Spleen (tissue), 11 donors: Measurements from ENCODE around the gene DHRSX. TPM values are rescaled to one million over a fixed set of nuclear protein-coding genes. Genes with fewer than 3 reads are reported as not detected.
"Not testable (repeated sequence)": the region's sequence is repeated elsewhere in the genome, so short reads cannot be mapped to it uniquely, and the experiment has no call there.

Experiments used
- DNase-seq: peaks from one replicate; pipeline ENCODE4 v3.0.0-alpha.2; 2020
- H3K27ac ChIP-seq, 8 donors: fragments of 200-600 bp; sonication (generic) in 7 of 8; 1 replicate in 4 of 8; 2 replicates in 4 of 8; pipeline versions ENCODE4 v1.5.0 to v1.8.0; 2016 to 2021; ENCODE audit warnings: inconsistent platforms in 4 of 8, mild to moderate bottlenecking in 4 of 8, moderate library complexity in 1 of 8
- H3K27me3 ChIP-seq, 7 donors: fragments of 200-600 bp; sonication (generic) in 6 of 7; replicated peaks in 1 of 7; 1 replicate in 4 of 7; 2 replicates in 3 of 7; pipeline versions ENCODE4 v1.5.0 to v1.8.0; 2016 to 2021; ENCODE audit warnings: inconsistent platforms in 3 of 7, mild to moderate bottlenecking in 1 of 7
- H3K36me3 ChIP-seq, 6 donors: fragments of 200-600 bp; sonication (generic) in 5 of 6; 1 replicate in 4 of 6; 2 replicates in 2 of 6; pipeline versions ENCODE4 v1.5.0 to v1.8.0; 2016 to 2021; ENCODE audit warnings: inconsistent platforms in 2 of 6
- H3K4me1 ChIP-seq, 6 donors: fragments of 200-600 bp; sonication (generic) in 5 of 6; 1 replicate in 3 of 6; 2 replicates in 3 of 6; pipeline versions ENCODE4 v1.5.0 to v1.8.0; 2016 to 2021; ENCODE audit warnings: inconsistent platforms in 3 of 6
- H3K4me3 ChIP-seq, 8 donors: fragments of 200-600 bp; sonication (generic) in 7 of 8; 1 replicate in 4 of 8; 2 replicates in 4 of 8; pipeline versions ENCODE4 v1.5.0 to v1.8.0; 2016 to 2021; ENCODE audit warnings: inconsistent platforms in 4 of 8, mild to moderate bottlenecking in 4 of 8, moderate library complexity in 2 of 8
- H3K9me3 ChIP-seq, 8 donors: fragments of 200-600 bp; sonication (generic) in 7 of 8; 1 replicate in 4 of 8; 2 replicates in 4 of 8; pipeline versions ENCODE4 v1.5.0 to v1.8.0; 2016 to 2021; ENCODE audit warnings: inconsistent platforms in 4 of 8
- POLR2A ChIP-seq, 3 donors: fragments of 450-650 bp; IDR thresholded peaks; one replicate each; pipeline ENCODE4 v1.5.1; 2017; ENCODE audit warnings: antibody characterized with exemption in 3 of 3, mild to moderate bottlenecking in 1 of 3
- POLR2AphosphoS5 ChIP-seq, 3 donors: sonication (generic); formaldehyde crosslinking; IDR thresholded peaks; one replicate each; pipeline ENCODE4 v1.5.1; 2017; ENCODE audit warnings: antibody characterized with exemption in 3 of 3
- WGBS, 5 donors: extraction: QIAGEN DNeasy Blood & Tissue Kit in 3 of 5; methylation state at CpG; one replicate each; pipeline versions ENCODE4 v1.1.5 to v1.1.7; 2013 to 2018; 5-methylcytosine and 5-hydroxymethylcytosine counted together
- intact Hi-C: fragments of 100-400 bp; cut with DNase I; formaldehyde crosslinking; loops from one replicate; pipeline ENCODE4 v1.15.0; 2023; ENCODE audit warnings: low total_unique reads
- polyA plus RNA-seq, 3 donors: library from polyadenylated mRNA; stranded (reverse); fragments of 200-250 nt; gene quantifications; one replicate each; pipeline ENCODE4 v1.2.1, GENCODE V29; 2013
- total RNA-seq, 7 donors: library from RNA; depleted of rRNA in 3 of 7; stranded (reverse); fragments of >200 nt in 3 of 7; fragmentation: NEBNext Ultra II Directional in 4 of 7; extraction: Animal tissue kit (Norgen Biotek cat#: 25700) in 4 of 7; gene quantifications; one replicate each; pipeline versions ENCODE4 v1.1.0 to v1.2.1, GENCODE V29; 2016 to 2021
- TF ChIP-seq, protein P1 (sequence below), 11 experiments: fragments of 200-600 bp in 7 of 11; fragments of 450-650 bp in 4 of 11; sonication (generic) in 4 of 11; IDR thresholded peaks in 8 of 11; conservative IDR thresholded peaks in 3 of 11; 1 replicate in 7 of 11; 2 replicates in 4 of 11; pipeline versions ENCODE4 v1.4.0 to v1.8.0; 2016 to 2021; ENCODE audit warnings: antibody characterized with exemption in 11 of 11, inconsistent platforms in 4 of 11, mild to moderate bottlenecking in 1 of 11
- donor health status: healthy with polysubstance abuse.
- donor health status: DM: no; HTN: no; CAD: no; lungs with moderate emphysema.
- donor health status: DM: no; HTN: no; CAD: no.
- donor health status: Bipolar disorder and iron deficiency.
- donor health status: healthy.
- donor health status: DM: no; HTN: no; CAD: no.
- donor health status: DM: yes; HTN: yes; CAD: no.

Gene DHRSX
- total and polyA plus RNA-seq, 10 donors, result 5.5 to 29.6 (median 23.2) TPM

DNA sequence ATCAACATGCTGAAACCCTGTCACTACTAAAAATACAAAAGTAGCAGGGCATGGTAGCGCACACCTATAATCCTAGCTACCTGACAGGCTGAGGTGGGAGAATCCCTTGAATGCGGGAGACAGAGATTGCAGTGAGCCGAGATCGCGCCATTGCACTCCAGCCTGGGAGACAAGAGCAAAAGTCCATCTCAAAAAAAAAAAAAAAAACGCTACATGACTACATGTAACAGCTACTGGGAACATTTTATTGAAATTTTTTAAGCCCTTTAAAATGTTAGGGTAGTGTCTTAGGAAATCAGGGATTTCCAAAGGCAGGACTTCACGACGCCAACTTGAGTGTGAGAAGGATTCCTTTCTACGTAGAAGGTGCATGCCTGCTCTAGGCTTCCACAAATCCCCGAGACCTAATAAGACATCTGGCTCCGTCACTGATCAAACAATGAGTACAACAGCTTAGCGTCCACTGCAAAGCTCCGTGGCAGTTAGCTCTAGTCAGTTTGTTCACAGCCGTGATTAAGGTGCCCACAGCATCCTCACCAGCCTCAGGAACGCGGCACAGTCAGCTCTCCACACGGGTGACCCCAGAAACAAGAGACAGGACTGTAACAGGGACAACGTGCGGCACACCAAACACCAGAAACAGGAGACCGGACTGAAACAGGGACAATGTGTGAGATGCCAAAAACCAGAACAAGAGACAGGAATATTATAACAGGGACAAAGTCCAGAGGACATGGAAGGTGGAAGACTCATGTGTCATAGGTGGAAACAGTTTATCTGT lies 33.7 kb downstream of the DHRSX start:
- H3K4me1 ChIP-seq, result no peaks in the 10 kb centered on the region
- intact Hi-C loops, result no loop called here
- TF ChIP-seq POLR2AphosphoS5 (IDR thresholded peaks at IDR 0.05) (no peak), POLR2A (IDR thresholded peaks at IDR 0.05) (no peak)
- TF ChIP-seq, protein P1, sequence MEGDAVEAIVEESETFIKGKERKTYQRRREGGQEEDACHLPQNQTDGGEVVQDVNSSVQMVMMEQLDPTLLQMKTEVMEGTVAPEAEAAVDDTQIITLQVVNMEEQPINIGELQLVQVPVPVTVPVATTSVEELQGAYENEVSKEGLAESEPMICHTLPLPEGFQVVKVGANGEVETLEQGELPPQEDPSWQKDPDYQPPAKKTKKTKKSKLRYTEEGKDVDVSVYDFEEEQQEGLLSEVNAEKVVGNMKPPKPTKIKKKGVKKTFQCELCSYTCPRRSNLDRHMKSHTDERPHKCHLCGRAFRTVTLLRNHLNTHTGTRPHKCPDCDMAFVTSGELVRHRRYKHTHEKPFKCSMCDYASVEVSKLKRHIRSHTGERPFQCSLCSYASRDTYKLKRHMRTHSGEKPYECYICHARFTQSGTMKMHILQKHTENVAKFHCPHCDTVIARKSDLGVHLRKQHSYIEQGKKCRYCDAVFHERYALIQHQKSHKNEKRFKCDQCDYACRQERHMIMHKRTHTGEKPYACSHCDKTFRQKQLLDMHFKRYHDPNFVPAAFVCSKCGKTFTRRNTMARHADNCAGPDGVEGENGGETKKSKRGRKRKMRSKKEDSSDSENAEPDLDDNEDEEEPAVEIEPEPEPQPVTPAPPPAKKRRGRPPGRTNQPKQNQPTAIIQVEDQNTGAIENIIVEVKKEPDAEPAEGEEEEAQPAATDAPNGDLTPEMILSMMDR (IDR thresholded peaks at IDR 0.05 in 8 of 11, conservative IDR thresholded peaks at IDR 0.05 in 3 of 11), result no peak
- 90 to 95% (median 93%) methylated on average over 20 of the region's 20 CpGs for WGBS, 5 donors
- H3K36me3 ChIP-seq, result peaks cover 0 to 9% (median 0%) of the 10 kb centered on the region in 6 donors
- no peaks in the 10 kb centered on the region for H3K27me3 ChIP-seq
- H3K27ac ChIP-seq, result no peak overlapping the region
- DNase-seq, result no peak
- H3K9me3 ChIP-seq, result peaks cover 0 to 9% (median 3%) of the 10 kb centered on the region in 8 donors
- H3K4me3 ChIP-seq, result no peak overlapping the region

DNA sequence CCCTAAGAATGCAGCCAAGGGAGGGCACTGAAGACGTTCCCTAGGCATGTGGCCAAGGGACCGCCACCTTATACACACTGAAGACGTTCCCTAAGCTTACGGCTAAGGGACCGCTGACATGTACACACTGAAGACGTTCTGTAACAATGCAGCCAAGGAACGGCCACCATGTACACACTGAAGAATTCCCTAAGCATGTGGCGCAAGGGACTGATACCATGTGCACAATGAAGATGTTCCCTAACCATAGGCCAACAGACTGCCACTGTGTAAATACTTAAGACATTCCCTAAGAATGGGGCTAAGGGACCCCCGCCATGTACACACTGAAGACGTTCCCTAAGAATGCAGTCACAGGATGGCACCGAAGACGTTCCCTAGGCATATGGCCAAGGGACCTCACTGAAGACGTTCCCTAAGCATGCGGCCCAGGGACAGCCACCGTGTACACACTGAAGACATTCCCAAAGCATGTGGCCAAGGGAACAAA lies 36.1 kb downstream of the DHRSX start:
- Histone ChIP-seq H3K27me3 (no peaks in the 10 kb centered on the region), H3K27ac (no peak overlapping the region), H3K9me3 (peaks cover 0 to 4% (median under 1%) of the 10 kb centered on the region in 8 donors), H3K4me1 (no peaks in the 10 kb centered on the region), H3K36me3 (peaks cover 0 to 7% (median 0%) of the 10 kb centered on the region in 6 donors), H3K4me3 (no peak overlapping the region)
- no peak for DNase-seq
- WGBS, 5 donors, result 91 to 95% (median 92%) methylated on average over 15 of the region's 15 CpGs
- intact Hi-C loops, result no loop called here
- TF ChIP-seq POLR2AphosphoS5 (IDR thresholded peaks at IDR 0.05) (no peak), POLR2A (IDR thresholded peaks at IDR 0.05) (no peak)
- TF ChIP-seq, protein P1 (IDR thresholded peaks at IDR 0.05 in 8 of 11, conservative IDR thresholded peaks at IDR 0.05 in 3 of 11), result no peak

DNA sequence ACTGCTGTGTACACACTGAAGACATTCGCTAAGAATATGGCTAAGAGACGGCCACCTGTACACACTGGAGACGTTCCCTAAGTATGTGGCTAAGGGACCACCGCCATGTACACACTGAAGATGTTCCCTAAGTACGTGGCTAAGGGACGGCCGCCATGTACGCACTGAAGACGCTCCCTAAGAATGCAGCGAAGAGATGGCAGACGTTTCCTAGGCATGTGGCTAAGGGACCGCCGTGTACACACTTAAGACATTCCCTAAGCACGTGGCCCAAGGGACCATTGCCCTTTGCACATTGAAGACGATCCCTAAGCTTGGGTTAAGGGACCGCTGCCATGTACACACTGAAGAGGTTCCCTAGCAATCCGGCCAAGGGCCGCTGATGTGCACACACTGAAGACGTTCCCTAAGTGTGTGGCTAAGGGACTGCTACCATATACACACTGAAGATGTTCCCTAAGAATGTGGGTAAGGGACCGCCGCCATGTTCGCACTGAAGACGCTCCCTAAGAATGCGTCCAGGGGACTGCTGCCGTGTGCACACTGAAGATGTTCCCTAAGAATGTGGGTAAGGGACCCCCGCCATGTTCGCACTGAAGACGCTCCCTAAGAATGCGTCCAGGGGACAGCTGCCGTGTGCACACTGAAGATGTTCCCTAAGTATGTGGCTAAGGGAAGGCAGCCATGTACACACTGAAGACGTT lies 36.7 kb downstream of the DHRSX start:
- Histone ChIP-seq H3K4me1 (no peaks in the 10 kb centered on the region), H3K9me3 (no peaks in the 10 kb centered on the region), H3K27me3 (no peaks in the 10 kb centered on the region), H3K4me3 (no peak overlapping the region), H3K36me3 (peaks cover 0 to under 1% (median 0%) of the 10 kb centered on the region in 6 donors), H3K27ac (no peak overlapping the region)
- DNase-seq, result no peak
- WGBS, 5 donors, result 83 to 95% (median 87%) methylated on average over 20 to 31 of the region's 31 CpGs
- intact Hi-C loops, result no loop called here
- no peak for TF ChIP-seq POLR2AphosphoS5 (IDR thresholded peaks at IDR 0.05)
- TF ChIP-seq, protein P1 (IDR thresholded peaks at IDR 0.05 in 8 of 11, conservative IDR thresholded peaks at IDR 0.05 in 3 of 11), result no peak
- no peak for TF ChIP-seq POLR2A (IDR thresholded peaks at IDR 0.05)

DNA sequence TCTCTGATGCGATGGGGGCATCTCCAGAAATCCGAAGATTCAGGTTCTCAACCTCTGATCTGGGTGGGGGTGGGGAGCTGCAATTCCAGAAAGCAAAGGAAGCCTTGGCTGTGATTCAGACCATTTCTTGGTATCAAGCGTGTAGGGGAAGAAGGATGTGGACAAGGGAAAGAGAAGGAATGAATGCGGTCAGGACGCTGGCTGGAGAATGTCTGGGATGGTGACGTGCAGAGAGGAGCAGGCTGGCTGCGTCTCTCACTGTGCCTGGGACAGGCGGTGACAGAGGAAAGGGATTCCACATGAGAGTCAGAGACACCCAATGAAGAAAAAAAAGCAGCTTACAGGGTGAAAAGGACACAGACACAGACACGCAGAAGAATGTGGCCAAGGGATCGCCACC lies 37.3 kb downstream of the DHRSX start:
- DNase-seq, H3K27ac ChIP-seq, H3K36me3 ChIP-seq, H3K4me3 ChIP-seq, H3K9me3 ChIP-seq, H3K4me1 ChIP-seq, intact Hi-C loops, H3K27me3 ChIP-seq: not testable (repeated sequence)
- 75 to 92% (median 83%) methylated on average over 10 of the region's 10 CpGs for WGBS, 5 donors
